Activated naive CD8-positive, alpha-beta T cell (primary cell): Measurements from ENCODE around the gene PATJ.
"Not testable (repeated sequence)": the region's sequence is repeated elsewhere in the genome, so short reads cannot be mapped to it uniquely, and the experiment has no call there.

Experiments used
- H3K27ac Mint-ChIP-seq: one replicate; pipeline ENCODE4 v1.8.0; 2021; ENCODE audit warnings: mixed read lengths
- H3K27me3 Mint-ChIP-seq: one replicate; pipeline ENCODE4 v1.8.0; 2021; ENCODE audit warnings: mixed read lengths
- H3K36me3 Mint-ChIP-seq: one replicate; pipeline ENCODE4 v1.8.0; 2021; ENCODE audit warnings: mixed read lengths
- H3K4me1 Mint-ChIP-seq: one replicate; pipeline ENCODE4 v1.8.0; 2021; ENCODE audit warnings: low read depth, mixed read lengths
- H3K4me3 Mint-ChIP-seq: one replicate; pipeline ENCODE4 v1.8.0; 2021; ENCODE audit warnings: mild to moderate bottlenecking, mixed read lengths
- H3K9me3 Mint-ChIP-seq: one replicate; pipeline ENCODE4 v1.8.0; 2021; ENCODE audit warnings: low read depth, mixed read lengths

The PATJ gene

GRCh38 chr1:61952675-61953074 is 210.4 kb downstream of the PATJ start:
- Mint-ChIP-seq H3K9me3 (no peaks in the 10 kb centered on the region), H3K27ac (no peak overlapping the region), H3K4me3 (no peak overlapping the region), H3K4me1 (no peaks in the 10 kb centered on the region), H3K36me3 (peaks cover 4% of the 10 kb centered on the region), H3K27me3 (no peaks in the 10 kb centered on the region)

DNA sequence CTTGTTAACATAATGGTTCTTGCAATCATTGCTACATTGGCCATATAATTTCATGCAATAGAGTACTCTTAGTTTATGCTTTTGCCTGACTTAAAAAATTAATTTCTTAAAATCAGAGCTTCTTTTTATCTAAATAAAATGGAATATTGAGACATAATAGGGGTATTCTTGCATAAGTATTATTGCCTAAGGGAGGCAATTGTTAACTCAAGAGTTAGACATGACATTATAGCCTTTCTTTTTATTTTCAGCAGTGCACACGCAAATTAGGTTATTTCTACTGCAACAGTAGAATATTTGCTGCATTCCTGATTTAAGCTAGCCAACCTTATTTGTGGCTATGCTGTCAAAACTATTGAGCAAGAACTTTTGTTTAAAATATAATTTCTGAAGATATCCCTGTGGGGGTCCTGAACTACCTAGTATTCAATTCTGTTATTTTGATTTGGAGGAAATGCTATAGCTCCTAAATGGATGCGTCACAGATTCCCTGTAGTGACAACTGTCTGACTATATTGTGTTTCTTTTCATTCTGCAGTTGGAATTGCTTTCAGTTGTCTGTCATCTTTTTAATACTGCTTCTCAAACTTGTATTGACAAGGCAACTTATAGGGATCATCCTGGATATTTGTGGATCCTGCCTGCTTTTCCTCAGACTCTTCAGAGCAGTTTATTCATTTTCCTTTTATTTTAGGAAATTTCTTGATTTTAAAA is 211.0 kb downstream of the PATJ start:
- Mint-ChIP-seq H3K9me3 (no peaks in the 10 kb centered on the region), H3K4me1 (no peaks in the 10 kb centered on the region), H3K27me3 (no peaks in the 10 kb centered on the region), H3K27ac (no peak overlapping the region), H3K4me3 (no peak overlapping the region), H3K36me3 (peaks cover 4% of the 10 kb centered on the region)

DNA sequence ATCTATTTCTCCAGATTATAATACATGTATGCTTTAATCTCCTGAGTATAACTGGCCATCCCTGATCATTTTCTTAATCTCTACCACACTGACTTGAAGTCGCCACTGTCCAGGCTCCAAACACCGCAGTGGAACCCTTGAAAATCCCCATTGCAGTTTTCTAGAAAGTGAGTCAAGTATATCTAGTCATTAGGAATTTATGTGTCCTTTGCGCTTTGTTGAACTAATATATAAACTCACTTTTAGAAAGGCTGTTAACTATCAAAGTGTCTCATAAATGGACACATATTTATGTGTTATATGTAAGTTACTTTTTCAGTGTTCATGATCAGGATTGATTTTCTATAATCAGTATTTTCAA is 211.5 kb downstream of the PATJ start:
- Mint-ChIP-seq H3K4me1 (no peaks in the 10 kb centered on the region), H3K9me3 (no peaks in the 10 kb centered on the region), H3K4me3 (no peak overlapping the region), H3K27me3 (no peaks in the 10 kb centered on the region), H3K36me3 (peaks cover 7% of the 10 kb centered on the region), H3K27ac (no peak overlapping the region)

GRCh38 chr1:61955261-61955660 is 213.0 kb downstream of the PATJ start:
- Mint-ChIP-seq H3K9me3 (no peaks in the 10 kb centered on the region), H3K27me3 (no peaks in the 10 kb centered on the region), H3K36me3 (peaks cover 9% of the 10 kb centered on the region), H3K27ac (no peak overlapping the region), H3K4me1 (no peaks in the 10 kb centered on the region), H3K4me3 (no peak overlapping the region)

DNA sequence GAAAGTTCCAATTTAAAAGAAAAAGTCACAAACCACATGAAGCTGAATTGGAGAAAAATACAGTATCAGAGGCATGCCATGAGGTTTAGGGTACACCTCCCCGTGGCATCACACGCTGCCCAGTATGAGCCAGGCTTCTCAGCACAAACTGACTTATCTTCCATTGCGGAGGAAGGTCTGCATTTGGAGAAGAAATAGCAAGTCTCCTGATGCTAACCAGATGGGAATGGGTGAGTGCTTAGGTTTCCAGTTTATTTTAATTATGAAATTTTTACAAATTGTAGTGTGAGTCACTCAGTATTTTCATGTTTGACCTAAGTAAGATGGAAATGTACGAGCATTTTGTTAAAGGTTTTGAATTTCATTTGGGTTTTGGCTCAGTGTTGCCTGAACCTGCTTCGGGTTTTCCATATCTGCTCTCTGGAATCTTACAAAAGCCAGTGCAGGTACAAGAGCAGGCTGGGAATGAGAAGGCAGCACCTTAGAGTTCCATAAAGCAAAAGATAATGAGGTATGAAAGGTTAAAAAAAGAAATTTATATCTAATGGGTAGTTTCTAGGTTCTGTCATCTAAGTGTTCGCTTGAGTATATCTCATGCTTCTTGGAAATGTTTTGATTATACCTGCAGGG is 213.9 kb downstream of the PATJ start:
- no peaks in the 10 kb centered on the region for H3K4me1 Mint-ChIP-seq
- no peaks in the 10 kb centered on the region for H3K27me3 Mint-ChIP-seq
- no peak overlapping the region for H3K4me3 Mint-ChIP-seq
- H3K27ac Mint-ChIP-seq, result no peak overlapping the region
- peaks cover 13% of the 10 kb centered on the region for H3K36me3 Mint-ChIP-seq
- no peaks in the 10 kb centered on the region for H3K9me3 Mint-ChIP-seq

DNA sequence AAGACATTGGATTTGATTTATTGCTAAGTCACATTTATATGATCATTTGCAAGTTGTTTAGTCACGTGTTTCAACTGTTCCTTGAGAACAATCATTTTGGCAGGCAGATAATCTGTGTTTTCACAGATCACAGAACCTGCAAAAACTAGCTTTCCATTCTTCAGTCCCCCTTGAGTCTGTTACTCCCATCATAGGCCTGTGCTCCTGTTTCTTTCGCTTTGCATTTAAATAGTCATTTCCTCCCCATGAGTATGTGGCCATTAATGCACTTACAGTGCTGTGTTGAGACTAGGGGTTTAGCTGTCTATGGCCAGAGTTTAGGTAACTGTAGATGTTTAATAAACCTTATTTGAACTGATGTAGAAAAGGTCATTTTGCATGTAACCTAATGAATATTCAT is 214.5 kb downstream of the PATJ start:
- Mint-ChIP-seq H3K36me3 (peaks cover 14% of the 10 kb centered on the region), H3K4me1 (no peaks in the 10 kb centered on the region), H3K9me3 (no peaks in the 10 kb centered on the region), H3K27ac (no peak overlapping the region), H3K4me3 (no peak overlapping the region), H3K27me3 (no peaks in the 10 kb centered on the region)

DNA sequence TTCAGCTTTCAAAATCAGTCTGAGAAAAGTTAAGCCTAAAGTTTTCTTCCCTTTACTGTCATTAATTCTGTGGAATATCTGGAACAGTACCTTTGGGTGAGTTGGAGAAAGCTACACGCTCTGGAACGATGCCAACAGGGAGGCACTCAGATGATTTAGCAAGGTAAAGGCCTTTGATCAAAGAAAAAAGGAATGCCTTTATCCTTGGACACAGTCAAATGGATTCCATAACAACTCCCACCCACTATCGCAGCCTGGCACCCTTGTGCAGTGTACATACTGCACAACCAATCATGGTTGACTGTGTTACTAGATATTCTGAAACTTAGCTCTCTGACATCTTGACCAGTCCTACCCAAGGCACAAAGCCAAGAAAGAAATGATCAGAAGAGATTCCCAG is 218.7 kb downstream of the PATJ start:
- H3K27ac Mint-ChIP-seq, result no peak overlapping the region
- no peaks in the 10 kb centered on the region for H3K9me3 Mint-ChIP-seq
- peaks cover 14% of the 10 kb centered on the region for H3K36me3 Mint-ChIP-seq
- no peaks in the 10 kb centered on the region for H3K4me1 Mint-ChIP-seq
- no peaks in the 10 kb centered on the region for H3K27me3 Mint-ChIP-seq
- H3K4me3 Mint-ChIP-seq, result no peak overlapping the region

DNA sequence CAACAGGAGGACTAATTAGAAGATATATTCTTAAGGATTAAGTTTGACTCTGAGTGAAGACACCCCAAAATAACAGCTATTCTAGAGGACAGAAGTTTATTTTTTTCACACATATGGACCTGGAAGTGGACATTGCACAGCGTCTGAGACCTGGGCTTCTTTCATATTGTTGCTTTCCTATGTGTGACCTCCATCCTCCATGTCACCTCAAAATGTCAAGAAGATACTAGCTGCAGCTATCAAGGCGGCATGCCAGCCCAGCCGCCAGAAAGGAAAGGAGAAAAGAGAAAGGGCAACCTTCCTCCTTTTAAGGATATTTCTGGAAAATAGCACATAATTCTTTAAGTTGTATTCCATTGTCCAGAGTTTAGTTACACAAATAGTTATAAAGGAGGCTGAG is 220.4 kb downstream of the PATJ start:
- H3K27me3 Mint-ChIP-seq, result no peaks in the 10 kb centered on the region
- no peak overlapping the region for H3K27ac Mint-ChIP-seq
- no peaks in the 10 kb centered on the region for H3K9me3 Mint-ChIP-seq
- H3K4me1 Mint-ChIP-seq, result no peaks in the 10 kb centered on the region
- H3K36me3 Mint-ChIP-seq, result peaks cover 13% of the 10 kb centered on the region
- H3K4me3 Mint-ChIP-seq, result no peak overlapping the region

DNA sequence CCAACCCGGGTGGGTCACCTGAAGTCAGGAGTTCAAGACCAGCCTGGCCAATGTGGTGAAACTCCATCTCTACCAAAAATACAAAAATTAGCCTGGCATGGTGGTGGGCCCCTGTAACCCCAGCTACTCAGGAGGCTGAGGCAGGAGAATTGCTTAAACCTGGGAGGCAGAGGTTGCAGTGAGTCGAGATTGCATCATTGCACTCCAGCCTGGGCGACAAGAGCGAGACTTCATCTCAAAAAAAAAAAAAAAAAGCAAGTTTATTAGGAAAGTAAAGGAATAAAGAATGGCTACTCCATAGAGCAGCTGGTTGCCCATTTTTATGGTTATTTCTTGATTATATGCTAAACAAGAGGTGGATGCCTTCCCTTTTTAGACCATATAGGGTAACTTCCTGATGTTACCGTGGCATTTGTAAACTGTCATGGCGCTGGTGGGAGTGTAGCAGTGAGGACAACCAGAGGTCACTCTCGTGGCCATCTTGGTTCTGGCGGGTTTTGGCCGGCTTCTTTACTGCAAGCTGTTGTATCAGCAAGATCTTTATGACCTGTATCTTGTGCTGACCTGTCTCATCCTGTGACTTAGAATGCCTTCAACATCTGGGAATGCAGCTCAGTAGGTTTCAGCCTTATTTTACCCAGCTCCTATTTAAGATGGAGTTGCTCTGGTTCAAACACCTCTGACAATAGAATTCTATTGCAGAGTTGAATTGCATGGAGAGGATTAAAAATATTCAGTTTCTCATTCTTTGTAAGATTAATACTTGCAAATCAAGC is 224.4 kb downstream of the PATJ start:
- H3K27me3 Mint-ChIP-seq, H3K9me3 Mint-ChIP-seq, H3K4me1 Mint-ChIP-seq, H3K27ac Mint-ChIP-seq, H3K4me3 Mint-ChIP-seq: not testable (repeated sequence)
- peaks cover 18% of the 10 kb centered on the region for H3K36me3 Mint-ChIP-seq

- peaks cover 16% of the 10 kb centered on the region for H3K36me3 Mint-ChIP-seq
- H3K9me3 Mint-ChIP-seq, result no peaks in the 10 kb centered on the region
- H3K4me1 Mint-ChIP-seq, result peaks cover 1% of the 10 kb centered on the region
Measured at GRCh38 chr1:61967750-61968149, 225.5 kb downstream of the PATJ start.

DNA sequence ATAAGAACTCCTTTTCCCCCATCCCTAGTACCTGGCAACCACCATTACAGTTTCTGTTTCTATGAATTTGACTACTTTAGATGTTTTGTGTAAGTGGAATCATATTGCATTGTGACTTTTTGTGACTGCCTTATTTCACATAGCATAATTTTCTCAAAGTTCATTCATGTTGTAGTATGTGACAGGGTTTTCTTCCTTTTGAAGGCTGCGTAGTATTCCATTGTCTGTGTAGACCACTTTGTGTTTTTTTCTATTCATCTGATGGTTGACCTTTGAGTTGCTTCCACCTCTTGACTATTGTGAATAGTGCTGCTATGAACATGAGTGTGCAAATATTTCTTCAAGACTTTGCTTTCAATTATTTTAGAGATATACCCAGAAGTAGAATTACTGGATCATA is 226.6 kb downstream of the PATJ start:
- H3K27me3 Mint-ChIP-seq, result no peaks in the 10 kb centered on the region
- no peaks in the 10 kb centered on the region for H3K9me3 Mint-ChIP-seq
- peaks cover 16% of the 10 kb centered on the region for H3K36me3 Mint-ChIP-seq
- no peak overlapping the region for H3K4me3 Mint-ChIP-seq
- H3K4me1 Mint-ChIP-seq, result peaks cover 1% of the 10 kb centered on the region
- H3K27ac Mint-ChIP-seq, result no peak overlapping the region

More at GRCh38 chr1:61967750-61968149, 225.5 kb downstream of the PATJ start:
- Mint-ChIP-seq H3K4me3 (no peak overlapping the region), H3K27me3 (no peaks in the 10 kb centered on the region), H3K27ac (no peak overlapping the region)

DNA sequence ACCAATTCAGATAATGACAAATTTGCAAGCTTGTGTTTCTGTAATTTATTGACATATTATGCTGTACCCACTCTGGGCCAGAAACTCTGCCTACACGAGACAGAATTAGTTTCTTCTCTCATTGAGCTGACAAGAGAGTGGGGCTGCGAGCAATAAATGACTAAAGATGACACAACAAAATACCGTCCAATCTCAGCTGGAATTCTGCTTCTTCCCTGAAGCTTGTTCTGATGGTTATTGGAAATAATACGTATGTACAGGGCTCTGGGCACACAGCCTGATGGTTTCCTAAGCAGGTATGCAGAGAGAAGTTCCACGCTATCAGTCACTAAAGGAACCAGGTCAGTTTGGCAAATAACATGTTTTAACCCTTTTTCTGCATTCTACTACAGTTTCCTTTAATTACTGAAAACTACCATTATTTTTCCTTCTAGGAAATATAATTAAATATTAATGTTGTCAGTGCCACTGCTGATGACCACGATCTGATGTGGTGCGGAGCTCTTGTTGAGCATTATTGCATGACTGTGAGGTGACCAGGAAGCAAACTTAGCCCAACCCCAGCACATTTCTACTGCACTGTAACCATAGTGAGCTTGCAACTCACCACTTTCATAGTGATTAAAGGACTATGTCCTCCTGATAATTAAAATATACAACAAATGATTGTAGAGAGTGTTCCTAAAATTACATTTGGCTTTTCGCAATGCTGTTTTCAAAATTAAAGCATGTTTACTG is 231.0 kb downstream of the PATJ start:
- Mint-ChIP-seq H3K27me3 (no peaks in the 10 kb centered on the region), H3K9me3 (no peaks in the 10 kb centered on the region), H3K4me1 (peaks cover 3% of the 10 kb centered on the region), H3K4me3 (no peak overlapping the region), H3K27ac (no peak overlapping the region), H3K36me3 (peaks cover 14% of the 10 kb centered on the region)

DNA sequence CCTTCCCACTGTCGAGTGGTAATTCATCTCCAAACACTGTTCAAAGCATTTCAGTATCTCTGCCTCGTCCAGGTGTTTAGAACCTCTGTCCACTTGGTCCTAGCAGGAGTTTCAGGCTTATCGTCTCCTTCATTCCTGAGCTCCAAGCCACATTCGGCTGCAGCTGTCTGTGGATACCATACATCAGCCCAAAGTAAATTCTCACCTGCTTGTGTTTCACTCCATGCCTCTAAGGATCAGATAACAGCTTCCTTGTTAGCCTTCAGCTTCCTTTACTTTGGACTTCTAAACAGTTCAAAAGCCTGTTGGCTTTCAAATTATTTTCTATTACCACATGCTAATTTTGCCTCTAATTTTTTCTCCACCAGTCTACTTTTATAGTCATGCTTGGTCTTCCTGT is 233.4 kb downstream of the PATJ start:
- Mint-ChIP-seq H3K27ac (no peak overlapping the region), H3K4me1 (peaks cover 2% of the 10 kb centered on the region), H3K9me3 (no peaks in the 10 kb centered on the region), H3K36me3 (peaks cover 4% of the 10 kb centered on the region), H3K4me3 (no peak overlapping the region), H3K27me3 (no peaks in the 10 kb centered on the region)

GRCh38 chr1:61976566-61976965 is 234.3 kb downstream of the PATJ start:
- Mint-ChIP-seq H3K9me3 (no peaks in the 10 kb centered on the region), H3K27me3 (no peaks in the 10 kb centered on the region)

DNA sequence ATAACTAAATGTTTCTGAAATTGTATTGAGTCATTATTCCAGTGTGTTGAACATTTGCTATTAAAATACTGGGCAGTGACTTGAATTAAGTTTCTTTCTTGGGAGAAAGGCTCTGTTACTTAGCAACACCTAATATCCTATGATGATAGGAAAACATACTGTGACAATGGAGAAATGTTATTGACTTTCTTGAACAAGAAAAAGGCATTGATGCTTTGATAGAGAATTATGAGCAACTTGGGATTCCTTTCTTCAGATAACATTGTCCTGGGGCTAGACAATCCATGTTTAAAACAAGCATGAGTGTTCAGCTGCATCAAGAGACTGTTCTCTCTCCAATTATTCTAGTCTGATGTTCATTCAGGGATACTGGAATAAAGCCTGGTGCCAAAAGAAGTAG is 236.5 kb downstream of the PATJ start:
- Mint-ChIP-seq H3K4me3 (no peak overlapping the region), H3K4me1 (peaks cover 2% of the 10 kb centered on the region), H3K27ac (no peak overlapping the region), H3K9me3 (no peaks in the 10 kb centered on the region), H3K27me3 (no peaks in the 10 kb centered on the region), H3K36me3 (peaks cover 4% of the 10 kb centered on the region)

More at GRCh38 chr1:61976566-61976965, 234.3 kb downstream of the PATJ start:
- peaks cover 4% of the 10 kb centered on the region for H3K36me3 Mint-ChIP-seq
- H3K4me1 Mint-ChIP-seq, result peaks cover 2% of the 10 kb centered on the region
- H3K4me3 Mint-ChIP-seq, result no peak overlapping the region
- no peak overlapping the region for H3K27ac Mint-ChIP-seq
